HG02623 (cell line): ENCODE measurements around the gene ARPC5L.

Source experiments
- ATAC-seq: cut with Tn5 transposase; IDR thresholded peaks from one replicate; pipeline ENCODE4 v1.9.1; 2021; ENCODE audit warnings: moderate library complexity; ENCODE audit not compliant: unreplicated experiment

Gene ARPC5L

GRCh38 chr9:124863371-124863871 is 1.5 kb downstream of the ARPC5L start:
- no peak for ATAC-seq

- ATAC-seq = peak; percentile 59
Observed at GRCh38 chr9:124868511-124869465, 6.9 kb downstream of the ARPC5L start.

- peak; percentile 1 for ATAC-seq
Observed at GRCh38 chr9:124869466-124869985, 7.6 kb downstream of the ARPC5L start.

GRCh38 chr9:124869986-124870560 is 8.1 kb downstream of the ARPC5L start:
- peak; percentile 37 for ATAC-seq

GRCh38 chr9:124870723-124871122 is 8.8 kb downstream of the ARPC5L start:
- ATAC-seq = no peak

GRCh38 chr9:124871156-124871561 is 9.2 kb downstream of the ARPC5L start:
- no peak for ATAC-seq

- ATAC-seq = no peak
Observed at GRCh38 chr9:124873664-124874063, 11.7 kb downstream of the ARPC5L start.

- no peak for ATAC-seq
Observed at GRCh38 chr9:124875501-124875900, 13.6 kb downstream of the ARPC5L start.

- ATAC-seq = no peak
Observed at GRCh38 chr9:124877021-124877782, 15.3 kb downstream of the ARPC5L start.

GRCh38 chr9:124878021-124878420 is 16.1 kb downstream of the ARPC5L start:
- no peak for ATAC-seq

GRCh38 chr9:124878518-124878917 is 16.6 kb downstream of the ARPC5L start:
- ATAC-seq = no peak

GRCh38 chr9:124879226-124879625 is 17.3 kb downstream of the ARPC5L start:
- ATAC-seq = no peak

GRCh38 chr9:124880501-124880900 is 18.6 kb downstream of the ARPC5L start:
- ATAC-seq = no peak

- ATAC-seq = no peak
Observed at GRCh38 chr9:124881138-124881743, 19.3 kb downstream of the ARPC5L start.

- ATAC-seq = no peak
Observed at GRCh38 chr9:124882231-124882630, 20.3 kb downstream of the ARPC5L start.

- no peak for ATAC-seq
Observed at GRCh38 chr9:124884376-124884775, 22.4 kb downstream of the ARPC5L start.

GRCh38 chr9:124885551-124885950 is 23.6 kb downstream of the ARPC5L start:
- ATAC-seq = no peak

- ATAC-seq = no peak
Observed at GRCh38 chr9:124886461-124886860, 24.5 kb downstream of the ARPC5L start.

GRCh38 chr9:124886866-124887492 is 25.0 kb downstream of the ARPC5L start:
- no peak for ATAC-seq

- no peak for ATAC-seq
Observed at GRCh38 chr9:124887832-124888231, 25.9 kb downstream of the ARPC5L start.
